Colonic mucosa (tissue), 4 donors: ENCODE measurements around the gene TMEM258. TPM values are rescaled to one million over a fixed set of nuclear protein-coding genes. Genes with fewer than 3 reads are reported as not detected.
A peak's percentile ranks its signal among the peaks of the same experiment; 100 is the strongest.

Experiments
- DNase-seq: peaks from one replicate; pipeline ENCODE4 v3.0.0-alpha.2; 2020
- H3K27ac ChIP-seq: fragments of 200-600 bp; one replicate; pipeline ENCODE4 v1.8.0; 2021
- H3K27me3 ChIP-seq: fragments of 200-600 bp; one replicate; pipeline ENCODE4 v1.8.0; 2021
- H3K36me3 ChIP-seq: fragments of 200-600 bp; one replicate; pipeline ENCODE4 v1.8.0; 2021
- H3K4me1 ChIP-seq: fragments of 200-600 bp; one replicate; pipeline ENCODE4 v1.8.0; 2021; ENCODE audit warnings: mild to moderate bottlenecking
- H3K4me3 ChIP-seq: fragments of 200-600 bp; one replicate; pipeline ENCODE4 v1.8.0; 2021
- H3K9ac ChIP-seq, 2 donors: one replicate each; pipeline ENCODE4 v1.7.0; 2013; ENCODE audit warnings: control low read depth in 2 of 2, low read depth in 2 of 2, low read length in 2 of 2
- H3K9me3 ChIP-seq: fragments of 200-600 bp; one replicate; pipeline ENCODE4 v1.8.0; 2021
- CTCF ChIP-seq: fragments of 200-600 bp; IDR thresholded peaks from one replicate; pipeline ENCODE4 v1.8.0; 2022; ENCODE audit warnings: antibody characterized with exemption, mild to moderate bottlenecking
- intact Hi-C: fragments of 100-400 bp; cut with DNase I; formaldehyde crosslinking; loops from one replicate; pipeline ENCODE4 v1.14.1; 2022
- total RNA-seq, 2 donors: library from RNA; stranded (reverse); fragmentation: NEBNext Ultra II Directional in 1 of 2; extraction: Animal tissue kit (Norgen Biotek cat#: 25700) in 1 of 2; gene quantifications; one replicate each; pipeline ENCODE4 v1.2.1, GENCODE V29; 2021
- donor health status: healthy.
- donor health status: DM: no; HTN: no; CAD: no.
- donor health status: DM: no; HTN: no; CAD: no.

TMEM258 gene
- total RNA-seq, 2 donors from 2014 or later = 119 to 149 TPM

DNA sequence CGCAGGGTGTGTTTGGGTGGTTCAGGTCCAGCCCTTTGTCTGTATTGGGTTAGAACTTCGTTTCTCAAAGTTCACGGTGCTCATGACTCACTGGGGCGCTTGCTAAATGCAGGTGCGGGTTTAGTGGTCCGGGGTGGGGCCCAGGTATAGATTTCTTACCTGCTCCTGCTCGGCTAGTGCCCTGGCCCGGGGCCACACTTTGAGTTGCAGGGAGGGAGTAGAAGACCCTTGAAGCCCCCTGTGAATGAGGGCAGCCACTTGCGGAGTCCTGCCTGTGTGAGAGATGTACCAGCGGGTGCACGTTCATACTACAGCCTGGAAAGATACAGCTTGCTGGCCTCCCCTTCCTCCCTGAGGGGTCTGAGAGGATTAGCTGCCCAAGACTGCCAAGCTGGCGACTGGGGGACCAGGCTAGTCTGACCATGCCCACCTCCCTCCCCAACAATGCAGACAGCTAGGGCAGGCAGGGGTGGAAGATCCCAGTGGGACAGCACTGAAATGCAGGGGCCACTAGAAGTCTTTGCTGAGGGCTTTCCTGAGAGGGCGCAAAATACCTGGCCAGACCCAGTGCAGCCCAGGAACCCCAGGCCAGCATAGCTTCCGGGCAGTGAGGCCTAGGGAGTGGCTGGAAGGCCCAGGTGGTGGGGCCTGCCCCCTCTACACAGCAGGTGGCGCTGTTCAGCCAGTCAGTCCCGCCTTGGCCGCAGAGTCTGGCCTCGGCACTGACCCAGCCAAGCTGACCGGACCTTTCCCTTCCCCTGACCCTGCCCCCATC lies 45.0 kb downstream of the TMEM258 start:
- DNase-seq = peak; percentile 86
- no peaks in the 10 kb centered on the region for H3K4me1 ChIP-seq
- TF ChIP-seq CTCF = peak; percentile 93
- no peak overlapping the region for H3K4me3 ChIP-seq
- H3K9me3 ChIP-seq = no peaks in the 10 kb centered on the region
- H3K27me3 ChIP-seq = no peaks in the 10 kb centered on the region
- intact Hi-C loops = no loop called here
- H3K27ac ChIP-seq = no peak overlapping the region
- no peaks in the 10 kb centered on the region for H3K36me3 ChIP-seq
- H3K9ac ChIP-seq = peak overlapping the region in 1 of 2 donors; percentile 21

- no peaks in the 10 kb centered on the region for H3K27me3 ChIP-seq
- no peak overlapping the region for H3K9ac ChIP-seq
- H3K36me3 ChIP-seq = no peaks in the 10 kb centered on the region
- no peaks in the 10 kb centered on the region for H3K4me1 ChIP-seq
- no peak for DNase-seq
- no peak overlapping the region for H3K27ac ChIP-seq
- intact Hi-C loops = no loop called here
- H3K4me3 ChIP-seq = no peak overlapping the region
- H3K9me3 ChIP-seq = no peaks in the 10 kb centered on the region
- TF ChIP-seq CTCF = no peak
Measured at GRCh38 chr11:61746442-61747191, 45.8 kb downstream of the TMEM258 start.

DNA sequence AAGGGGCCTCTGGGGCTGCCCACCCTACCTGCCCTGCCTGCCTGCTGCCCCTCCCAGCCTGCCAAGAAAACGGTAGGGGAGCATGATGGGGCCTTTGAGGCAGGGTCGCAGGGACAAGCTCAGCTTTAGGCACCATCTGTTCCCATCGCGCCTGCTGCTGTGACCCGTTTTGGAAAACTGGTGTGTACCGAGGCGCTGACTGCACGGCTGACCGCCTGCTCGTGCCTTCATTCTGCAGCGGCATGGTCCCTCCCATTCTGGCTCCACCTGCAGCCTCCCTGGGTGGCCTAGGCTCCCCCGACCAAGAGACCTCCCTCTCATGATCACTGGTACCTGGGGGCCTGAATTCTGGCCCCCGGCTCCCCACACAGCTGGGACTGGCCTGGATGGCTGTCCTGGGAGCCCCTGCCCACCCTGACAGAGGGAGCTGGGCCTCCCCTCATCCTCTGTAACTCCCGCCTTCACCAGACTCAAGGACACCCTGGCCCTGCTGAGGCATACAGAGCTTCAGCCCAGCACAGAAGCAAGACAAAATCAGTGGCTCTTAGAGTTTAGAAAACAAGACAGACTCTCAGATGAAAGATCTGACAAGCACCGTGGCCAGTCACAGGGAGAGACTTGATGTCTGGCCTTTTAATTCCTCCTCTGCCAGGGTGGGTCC lies 46.5 kb downstream of the TMEM258 start:
- Histone ChIP-seq H3K4me3 (no peak overlapping the region), H3K4me1 (no peaks in the 10 kb centered on the region), H3K9me3 (no peaks in the 10 kb centered on the region), H3K27ac (no peak overlapping the region), H3K27me3 (no peaks in the 10 kb centered on the region), H3K36me3 (no peaks in the 10 kb centered on the region), H3K9ac (no peak overlapping the region)
- TF ChIP-seq CTCF = no peak
- intact Hi-C loops = no loop called here
- no peak for DNase-seq

DNA sequence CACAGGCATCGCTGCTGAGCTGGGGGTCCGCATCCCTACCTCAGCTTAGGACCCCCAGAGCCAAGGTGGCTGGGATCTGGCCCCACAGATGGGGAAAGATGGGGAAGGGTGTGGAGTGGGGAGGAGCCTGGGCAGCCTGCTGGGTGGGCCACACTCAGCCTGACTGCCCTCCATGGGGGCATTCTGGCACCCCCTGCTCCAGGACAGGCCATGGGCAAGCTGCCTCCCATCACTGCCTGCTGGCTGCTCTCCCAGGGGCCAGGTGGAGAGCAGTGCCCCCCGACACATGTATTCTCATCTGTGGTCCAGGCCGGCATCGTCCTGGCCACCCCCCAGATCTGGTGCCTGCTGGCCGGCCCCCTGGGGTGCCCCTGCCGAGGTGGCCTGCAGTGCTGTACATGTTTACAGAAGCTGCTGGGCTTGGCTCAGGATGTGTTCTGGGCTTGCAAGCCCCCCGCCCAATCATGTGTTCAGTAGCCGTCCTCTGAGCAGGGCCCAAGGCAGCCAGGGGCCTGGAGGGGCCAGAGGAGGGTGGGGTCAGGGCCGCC lies 47.7 kb downstream of the TMEM258 start:
- intact Hi-C loops = no loop called here
- DNase-seq = no peak
- H3K9ac ChIP-seq = no peak overlapping the region

More for the DNA sequence above, 47.7 kb downstream of the TMEM258 start:
- no peak overlapping the region for H3K4me3 ChIP-seq
- H3K4me1 ChIP-seq = no peaks in the 10 kb centered on the region
- TF ChIP-seq CTCF = no peak
- no peak overlapping the region for H3K27ac ChIP-seq
- no peaks in the 10 kb centered on the region for H3K36me3 ChIP-seq
- H3K27me3 ChIP-seq = no peaks in the 10 kb centered on the region
- no peaks in the 10 kb centered on the region for H3K9me3 ChIP-seq
